GM21825 (cell line): ENCODE data around the gene EPS8L2.

Experiments
- ATAC-seq: cut with Tn5 transposase; IDR thresholded peaks from one replicate; pipeline ENCODE4 v1.9.1; 2021; ENCODE audit warnings: mild to moderate bottlenecking, moderate library complexity; ENCODE audit not compliant: unreplicated experiment

Gene EPS8L2

GRCh38 chr11:773425-773824, 67.4 kb downstream of the EPS8L2 start:
- no peak for ATAC-seq

GRCh38 chr11:773830-774229, 67.8 kb downstream of the EPS8L2 start:
- ATAC-seq: no peak

- no peak for ATAC-seq
Observed at GRCh38 chr11:774873-775592, 69.0 kb downstream of the EPS8L2 start.

GRCh38 chr11:776263-776560, 70.2 kb downstream of the EPS8L2 start:
- ATAC-seq: no peak

GRCh38 chr11:776561-777287, 70.7 kb downstream of the EPS8L2 start:
- ATAC-seq: peak; percentile 12
